NK-92 (cell line): ENCODE measurements around the gene RIMS4.

Source experiments
- DNase-seq: peaks from one replicate; lab custom pipeline; 2025; ENCODE audit not compliant: unreplicated experiment; lab: John Stamatoyannopoulos, UW

Gene RIMS4

GRCh38 chr20:44703183-44703925 is 107.0 kb downstream of the RIMS4 start:
- no peak for DNase-seq

GRCh38 chr20:44702776-44703175 is 107.6 kb downstream of the RIMS4 start:
- DNase-seq: no peak

GRCh38 chr20:44701858-44702256 is 108.5 kb downstream of the RIMS4 start:
- no peak for DNase-seq
